Hepatic stellate cell (primary cell): ENCODE results near the gene SSNA1.
A peak's percentile ranks its signal among the peaks of the same experiment; 100 is the strongest.

Source experiments
- DNase-seq: peaks from one replicate; pipeline ENCODE4 v3.0.0; 2011; ENCODE audit warnings: low spot score

SSNA1 gene

GRCh38 chr9:137188490-137189296 lies at the start of gene SSNA1, which contains the start of gene ANAPC2:
SSNA1 (plus strand) TSS chr9:137188676; CDS start chr9:137188727, 51 bp downstream.
ANAPC2 (minus strand) TSS chr9:137188560; CDS start chr9:137188532, 28 bp downstream.
- DNase-seq, result peak; percentile 96

- DNase-seq, result no peak
These were observed 49.6 kb upstream of the SSNA1 start, which contains the start of gene GRIN1 for GRCh38 chr9:137138722-137139467. GRIN1 (plus strand) TSS chr9:137139154; CDS start chr9:137139487, 333 bp downstream.

GRCh38 chr9:137139468-137140150 lies 48.9 kb upstream of the SSNA1 start:
- DNase-seq, result no peak

DNA sequence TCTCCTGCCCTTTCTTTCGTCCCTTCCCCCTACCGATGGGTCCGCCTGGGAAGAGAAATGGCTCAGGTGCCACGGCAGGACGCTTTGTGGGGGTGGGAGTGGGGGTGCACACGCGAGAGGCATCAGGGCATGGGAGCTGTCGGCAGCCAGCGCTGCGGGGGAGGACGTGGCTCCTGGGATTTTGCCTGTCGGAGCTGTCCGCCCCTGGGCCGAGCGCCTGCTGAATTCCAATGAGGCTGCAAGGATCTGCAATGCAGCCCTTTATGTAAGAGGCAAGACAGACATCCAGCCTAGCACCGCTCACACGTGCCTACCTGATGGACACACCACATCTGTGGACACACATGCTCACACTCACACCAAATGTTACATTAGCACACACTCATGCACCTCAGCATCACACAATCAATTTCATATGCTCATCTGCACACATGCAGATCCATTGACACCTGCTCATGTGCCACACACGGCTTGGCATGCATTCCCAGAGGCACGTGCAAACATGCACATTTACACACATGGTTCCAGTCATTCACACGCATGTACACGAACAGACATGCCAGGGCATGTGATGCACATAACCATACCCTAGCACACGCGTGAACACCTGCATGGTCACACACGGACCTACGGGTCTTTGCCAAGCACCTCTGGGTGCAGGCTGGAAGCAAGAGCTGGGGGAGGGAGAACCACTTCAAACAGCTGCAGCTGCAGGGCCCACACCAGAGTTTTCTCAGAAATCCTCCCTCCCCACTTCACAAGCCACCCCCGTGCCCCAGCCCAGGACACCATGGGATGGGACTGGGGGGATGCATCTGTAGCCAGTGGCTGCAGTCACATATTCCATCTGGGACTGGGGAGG lies 48.1 kb upstream of the SSNA1 start:
- no peak for DNase-seq

DNA sequence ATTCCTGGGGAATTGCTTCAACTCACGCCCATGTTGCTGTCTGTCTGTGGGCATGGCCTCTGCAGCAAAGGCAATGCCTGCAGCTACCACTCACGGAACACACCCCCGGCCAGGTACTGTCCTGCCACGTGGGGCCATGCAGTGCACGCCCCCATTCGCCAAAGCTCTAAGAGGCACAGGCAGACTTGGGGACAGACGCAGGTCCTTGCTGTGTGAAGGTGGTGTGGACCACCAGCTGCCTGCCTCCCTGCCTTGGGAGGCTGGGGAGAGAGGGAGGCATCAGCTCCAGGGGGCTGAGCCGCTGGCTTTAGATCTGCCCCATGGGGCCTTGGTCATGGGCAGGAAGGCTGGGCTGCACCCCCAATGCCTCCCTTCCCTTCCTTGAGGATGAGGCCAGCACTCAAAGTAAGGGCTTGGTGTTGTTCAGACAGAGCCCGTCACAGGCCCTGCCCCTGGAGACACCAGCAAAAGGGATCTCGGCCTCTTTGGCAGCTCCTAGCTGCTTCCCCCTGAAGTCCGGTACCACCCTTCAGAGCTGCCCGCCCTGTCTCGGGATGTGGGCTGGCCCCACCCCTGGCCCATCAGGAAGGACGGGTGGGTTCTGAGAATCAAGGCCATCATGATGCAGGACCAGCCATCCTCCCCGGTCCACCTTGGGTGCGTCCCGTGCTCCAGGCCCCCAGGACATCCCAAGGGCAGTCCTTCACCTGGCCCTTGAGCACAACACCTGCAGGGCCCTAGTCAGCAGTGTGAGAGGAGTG lies 47.2 kb upstream of the SSNA1 start:
- no peak for DNase-seq

DNA sequence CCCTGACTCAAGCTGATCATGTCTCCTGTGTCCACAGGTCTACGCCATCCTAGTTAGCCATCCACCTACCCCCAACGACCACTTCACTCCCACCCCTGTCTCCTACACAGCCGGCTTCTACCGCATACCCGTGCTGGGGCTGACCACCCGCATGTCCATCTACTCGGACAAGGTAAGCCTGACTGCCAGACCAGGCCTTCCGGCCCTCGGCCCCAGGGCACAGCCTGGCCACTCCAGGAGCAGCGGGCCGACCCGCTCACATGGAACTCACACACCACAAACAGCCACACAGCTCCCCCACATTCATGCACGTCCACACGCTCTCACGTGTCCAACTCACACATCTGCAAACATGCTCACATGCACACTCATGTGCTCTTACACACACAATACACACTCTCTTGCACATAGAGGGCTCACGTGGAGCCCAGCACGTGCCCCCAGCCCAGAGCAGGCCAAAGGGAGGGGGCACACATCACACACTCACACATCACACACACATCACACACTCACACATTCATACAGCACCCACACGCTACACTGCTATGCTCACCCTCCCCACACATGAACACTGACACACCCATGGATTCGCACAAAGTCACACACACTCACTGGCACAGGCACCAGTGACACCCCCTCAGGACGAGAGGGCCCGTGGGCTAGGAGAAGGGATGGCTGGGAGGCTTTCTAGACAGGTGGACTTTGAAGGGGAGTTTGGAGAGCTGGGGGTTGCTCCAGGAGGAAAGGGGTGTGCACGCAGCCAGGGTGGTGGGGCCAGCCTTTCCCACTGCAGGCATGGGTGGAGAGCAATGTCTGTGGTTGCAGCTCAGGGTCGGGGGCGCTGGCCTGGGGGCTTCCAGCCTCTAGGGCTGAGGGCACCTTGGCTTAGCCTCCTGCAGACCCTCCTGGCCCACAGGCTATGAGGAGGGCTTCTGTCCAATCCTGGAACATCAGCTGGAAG lies 46.2 kb upstream of the SSNA1 start:
- no peak for DNase-seq

DNA sequence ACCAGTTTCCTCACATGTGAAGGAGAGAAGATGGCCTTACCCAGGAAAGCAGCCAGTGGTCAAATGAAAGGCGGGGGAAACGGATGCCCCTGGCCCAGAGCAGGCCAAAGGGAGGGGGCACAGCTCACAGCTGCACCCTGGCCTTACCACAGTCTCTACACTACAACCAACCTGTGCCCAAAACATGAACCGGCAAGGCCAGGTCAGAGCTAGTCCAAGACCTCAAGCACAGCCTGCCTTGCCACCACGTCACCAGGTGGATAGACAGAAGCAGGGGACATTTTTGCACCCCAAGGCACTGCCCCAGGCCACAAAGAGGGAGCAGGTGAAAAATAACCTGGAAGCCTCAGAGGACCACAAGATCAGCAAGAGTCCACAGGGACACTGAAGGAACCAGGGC lies 45.0 kb upstream of the SSNA1 start:
- no peak for DNase-seq

DNA sequence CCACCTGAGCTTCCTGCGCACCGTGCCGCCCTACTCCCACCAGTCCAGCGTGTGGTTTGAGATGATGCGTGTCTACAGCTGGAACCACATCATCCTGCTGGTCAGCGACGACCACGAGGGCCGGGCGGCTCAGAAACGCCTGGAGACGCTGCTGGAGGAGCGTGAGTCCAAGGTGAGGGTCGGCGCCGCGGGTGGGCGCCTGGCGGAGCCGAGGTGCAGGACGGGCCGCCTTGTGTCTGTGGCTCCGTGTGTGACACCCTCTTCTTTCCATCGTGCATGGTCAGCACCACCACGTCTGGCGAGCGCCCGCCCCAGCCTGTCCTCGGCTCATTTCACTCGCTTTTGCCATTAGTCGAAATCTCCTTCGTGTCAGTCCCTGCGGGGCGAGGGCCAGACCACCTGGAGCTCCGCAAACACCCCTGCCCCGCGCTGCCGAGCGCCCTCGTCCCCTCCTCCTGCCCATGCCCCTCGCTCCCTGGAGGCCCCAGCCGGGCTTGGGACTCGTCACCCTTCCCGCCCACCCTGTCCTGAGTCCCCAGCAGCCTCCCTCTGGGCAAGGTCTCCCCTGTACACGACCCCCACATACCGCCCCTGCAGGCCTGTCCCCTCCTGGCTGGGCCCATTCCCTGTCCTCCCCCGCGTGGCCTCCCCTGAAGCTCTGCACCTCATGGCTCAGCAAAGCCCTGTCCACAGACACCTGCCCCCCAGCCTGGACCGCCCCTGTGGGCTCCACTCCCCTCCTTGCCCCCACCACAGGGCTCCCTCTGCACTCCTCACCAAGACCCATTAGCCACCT lies 42.5 kb upstream of the SSNA1 start:
- no peak for DNase-seq

GRCh38 chr9:137146527-137146918 lies 42.0 kb upstream of the SSNA1 start:
- no peak for DNase-seq

- no peak for DNase-seq
These were observed 41.2 kb upstream of the SSNA1 start for GRCh38 chr9:137147091-137147792.

- no peak for DNase-seq
These were observed 40.7 kb upstream of the SSNA1 start for GRCh38 chr9:137147793-137148160.

DNA sequence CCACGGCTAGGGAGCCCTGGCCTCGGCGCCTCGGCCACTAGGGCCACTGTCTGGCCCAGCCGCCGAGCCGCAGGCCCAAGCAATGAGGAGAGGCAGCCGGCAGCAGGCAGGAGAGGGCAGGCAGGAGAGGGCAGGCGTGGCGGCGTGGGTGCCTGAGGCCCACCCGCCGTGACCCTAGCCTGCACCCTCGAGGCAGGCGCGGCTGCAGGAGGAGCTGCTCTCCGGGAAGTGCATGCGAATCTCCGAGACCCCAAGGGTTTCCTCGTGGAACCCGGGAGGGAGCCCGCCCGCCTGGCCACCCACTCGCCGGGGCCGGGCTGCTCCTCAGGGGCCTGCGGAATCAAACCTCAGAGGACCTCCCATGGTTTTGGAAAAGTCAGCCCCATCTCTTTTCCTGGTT lies 40.2 kb upstream of the SSNA1 start:
- no peak for DNase-seq

- no peak for DNase-seq
These were observed 39.8 kb upstream of the SSNA1 start for GRCh38 chr9:137148661-137149060.

GRCh38 chr9:137149363-137149762 lies 39.1 kb upstream of the SSNA1 start:
- no peak for DNase-seq

GRCh38 chr9:137149942-137150616 lies 38.4 kb upstream of the SSNA1 start:
- no peak for DNase-seq

GRCh38 chr9:137150617-137151457 lies 37.6 kb upstream of the SSNA1 start:
- no peak for DNase-seq
